Mesodermal cell (in vitro differentiated cells): ENCODE measurements around the gene PDXP. TPM values are rescaled to one million over a fixed set of nuclear protein-coding genes. Genes with fewer than 3 reads are reported as not detected.
A peak's percentile ranks its signal among the peaks of the same experiment; 100 is the strongest.
"Not testable (repeated sequence)": the region's sequence is repeated elsewhere in the genome, so short reads cannot be mapped to it uniquely, and the experiment has no call there.

Source experiments
- H3K27ac ChIP-seq: 2 replicates; pipeline ENCODE4 v1.7.0; 2013; ENCODE audit warnings: mild to moderate bottlenecking, low read depth, low read length, moderate library complexity; ENCODE audit not compliant: severe bottlenecking
- H3K36me3 ChIP-seq: 2 replicates; pipeline ENCODE4 v1.7.1; 2013; ENCODE audit warnings: mild to moderate bottlenecking, low read length, moderate library complexity; ENCODE audit not compliant: control insufficient read depth, insufficient read depth
- H3K4me1 ChIP-seq: one replicate; pipeline ENCODE4 v1.7.1; 2013; ENCODE audit warnings: mild to moderate bottlenecking, low read length; ENCODE audit not compliant: insufficient read depth, control insufficient read depth, poor library complexity, severe bottlenecking
- H3K4me3 ChIP-seq: 2 replicates; pipeline ENCODE4 v1.7.0; 2013; ENCODE audit warnings: low read length, control low read depth, mild to moderate bottlenecking; ENCODE audit not compliant: insufficient read depth, poor library complexity, severe bottlenecking; ENCODE audit errors: extremely low read depth
- H3K9me3 ChIP-seq: 2 replicates; pipeline ENCODE4 v1.7.1; 2013; ENCODE audit warnings: mild to moderate bottlenecking, low read length, moderate library complexity; ENCODE audit not compliant: control insufficient read depth
- WGBS, 2 experiments: methylation state at CpG; one replicate each; pipeline ENCODE4 v1.1.5; 2013; ENCODE audit warnings: missing lambda C conversion rate in 2 of 2; ENCODE audit not compliant: insufficient coverage in 2 of 2; 5-methylcytosine and 5-hydroxymethylcytosine counted together
- polyA plus RNA-seq, 2 experiments: library from polyadenylated mRNA; stranded (reverse); fragments of 50-300 nt; gene quantifications; one replicate each; pipeline ENCODE4 v1.2.3, GENCODE V29; 2013

The PDXP gene
- 21.0 TPM for polyA plus RNA-seq (2013, experiment 1 of 2)
- 15.1 TPM for polyA plus RNA-seq (2013, experiment 2 of 2)

- peak within 1 kb of the TSS; percentile 61 for H3K4me3 ChIP-seq
- peak within 1 kb of the TSS; percentile 60 for H3K27ac ChIP-seq
- peaks cover 18% of the 10 kb centered on the region for H3K4me1 ChIP-seq
- peaks cover 13% of the 10 kb centered on the region for H3K36me3 ChIP-seq
- 1 to 2% methylated on average over 53 to 85 of the region's 101 CpGs for WGBS, 2 experiments
- no peaks in the 10 kb centered on the region for H3K9me3 ChIP-seq
Measured at GRCh38 chr22:37658133-37659065, at the start of gene PDXP. TSS of gene PDXP (plus strand) at chr22:37658723. CDS start at chr22:37658783, 60 bp downstream.

- WGBS, 2 experiments: 19 to 20% methylated on average over 22 to 26 of the region's 26 CpGs
- H3K4me1 ChIP-seq: peaks cover 5% of the 10 kb centered on the region
- peaks cover 21% of the 10 kb centered on the region for H3K36me3 ChIP-seq
- peak overlapping the region; percentile 100 for H3K27ac ChIP-seq
- H3K9me3 ChIP-seq: no peaks in the 10 kb centered on the region
- peak overlapping the region; percentile 86 for H3K4me3 ChIP-seq
Measured at GRCh38 chr22:37609240-37610152, 49.0 kb upstream of the PDXP start.

GRCh38 chr22:37610153-37610475 is 48.4 kb upstream of the PDXP start:
- H3K27ac ChIP-seq, H3K4me1 ChIP-seq, H3K9me3 ChIP-seq: not testable (repeated sequence)
- WGBS, 2 experiments: 84 to 100% methylated on average over 1 to 3 of the region's 3 CpGs
- peak overlapping the region; percentile 86 for H3K4me3 ChIP-seq
- peaks cover 21% of the 10 kb centered on the region for H3K36me3 ChIP-seq

GRCh38 chr22:37610480-37611129 is 47.9 kb upstream of the PDXP start:
- Histone ChIP-seq H3K4me3 (no peak overlapping the region), H3K36me3 (peaks cover 21% of the 10 kb centered on the region), H3K4me1 (peaks cover 5% of the 10 kb centered on the region), H3K27ac (no peak overlapping the region), H3K9me3 (no peaks in the 10 kb centered on the region)
- WGBS, 2 experiments: 88 to 99% methylated on average over 7 to 13 of the region's 15 CpGs

GRCh38 chr22:37611207-37611606 is 47.3 kb upstream of the PDXP start:
- Histone ChIP-seq H3K4me1 (peaks cover 5% of the 10 kb centered on the region), H3K36me3 (peaks cover 25% of the 10 kb centered on the region), H3K4me3 (no peak overlapping the region), H3K9me3 (no peaks in the 10 kb centered on the region), H3K27ac (no peak overlapping the region)
- WGBS, 2 experiments: 97 to 98% methylated on average over 5 to 6 of the region's 6 CpGs

GRCh38 chr22:37616201-37617083 is 42.1 kb upstream of the PDXP start:
- Histone ChIP-seq H3K9me3 (no peaks in the 10 kb centered on the region), H3K4me1 (no peaks in the 10 kb centered on the region), H3K4me3 (no peak overlapping the region), H3K27ac (no peak overlapping the region), H3K36me3 (peaks cover 65% of the 10 kb centered on the region)
- 97% methylated on average over 24 to 27 of the region's 27 CpGs for WGBS, 2 experiments

- Histone ChIP-seq H3K36me3 (peaks cover 63% of the 10 kb centered on the region), H3K27ac (no peak overlapping the region), H3K9me3 (no peaks in the 10 kb centered on the region), H3K4me1 (no peaks in the 10 kb centered on the region), H3K4me3 (no peak overlapping the region)
- 100% methylated on average over 1 of the region's 1 CpG; no CpG with 5 or more reads in 1 of the 2 experiments for WGBS, 2 experiments
Measured at GRCh38 chr22:37617431-37617830, 41.1 kb upstream of the PDXP start.

- H3K4me3 ChIP-seq: no peak overlapping the region
- no peak overlapping the region for H3K27ac ChIP-seq
- WGBS, 2 experiments: 95 to 99% methylated on average over 9 to 10 of the region's 14 CpGs
- no peaks in the 10 kb centered on the region for H3K4me1 ChIP-seq
- H3K36me3 ChIP-seq: peaks cover 62% of the 10 kb centered on the region
- no peaks in the 10 kb centered on the region for H3K9me3 ChIP-seq
Measured at GRCh38 chr22:37618072-37618656, 40.4 kb upstream of the PDXP start.

- Histone ChIP-seq H3K36me3 (peaks cover 64% of the 10 kb centered on the region), H3K27ac (no peak overlapping the region), H3K9me3 (no peaks in the 10 kb centered on the region), H3K4me3 (no peak overlapping the region), H3K4me1 (no peaks in the 10 kb centered on the region)
- 91 to 92% methylated on average over 5 to 6 of the region's 6 CpGs for WGBS, 2 experiments
Measured at GRCh38 chr22:37618674-37619073, 39.8 kb upstream of the PDXP start.
